Measurements from ENCODE around the gene C19orf38. TPM values are rescaled to one million over a fixed set of nuclear protein-coding genes. Genes with fewer than 3 reads are reported as not detected.
"Not testable (repeated sequence)": the region's sequence is repeated elsewhere in the genome, so short reads cannot be mapped to it uniquely, and the experiment has no call there.

C19orf38 gene
- total RNA-seq, 1 donor from 2014 or later: 0.44 TPM

- Mint-ChIP-seq H3K27ac (ENCODE audit: unreplicated experiment) (no peak overlapping the region), H3K4me3 (ENCODE audit: unreplicated experiment) (peak overlapping the region; percentile 65), H3K9me3 (ENCODE audit: unreplicated experiment) (peaks cover 13% of the 10 kb centered on the region), H3K36me3 (ENCODE audit: unreplicated experiment) (no peaks in the 10 kb centered on the region), H3K27me3 (ENCODE audit: unreplicated experiment) (peaks cover 12% of the 10 kb centered on the region), H3K4me1 (ENCODE audit: low read depth, unreplicated experiment) (peaks cover 19% of the 10 kb centered on the region)
- TF ChIP-seq CTCF (IDR thresholded peaks at IDR 0.05; ENCODE audit: partially characterized antibody, unreplicated experiment): no peak
- DNase-seq: no peak
Observed at GRCh38 chr19:10874024-10874423, 25.8 kb downstream of the C19orf38 start.

GRCh38 chr19:10876459-10877240 lies 28.4 kb downstream of the C19orf38 start:
- Mint-ChIP-seq H3K4me3 (ENCODE audit: unreplicated experiment) (no peak overlapping the region), H3K4me1 (ENCODE audit: low read depth, unreplicated experiment) (peaks cover 39% of the 10 kb centered on the region), H3K9me3 (ENCODE audit: unreplicated experiment) (peaks cover 17% of the 10 kb centered on the region), H3K27me3 (ENCODE audit: unreplicated experiment) (peaks cover 7% of the 10 kb centered on the region), H3K36me3 (ENCODE audit: unreplicated experiment) (no peaks in the 10 kb centered on the region), H3K27ac (ENCODE audit: unreplicated experiment) (peak overlapping the region; percentile 55)
- no peak for DNase-seq
- no peak for TF ChIP-seq CTCF (IDR thresholded peaks at IDR 0.05; ENCODE audit: partially characterized antibody, unreplicated experiment)

GRCh38 chr19:10877608-10878007 lies 29.4 kb downstream of the C19orf38 start:
- H3K27me3 Mint-ChIP-seq (ENCODE audit: unreplicated experiment); DNase-seq; H3K4me3 Mint-ChIP-seq (ENCODE audit: unreplicated experiment); H3K36me3 Mint-ChIP-seq (ENCODE audit: unreplicated experiment): not testable (repeated sequence)
- peak overlapping the region; percentile 76 for H3K27ac Mint-ChIP-seq (ENCODE audit: unreplicated experiment)
- H3K9me3 Mint-ChIP-seq (ENCODE audit: unreplicated experiment): peaks cover 18% of the 10 kb centered on the region
- peaks cover 45% of the 10 kb centered on the region for H3K4me1 Mint-ChIP-seq (ENCODE audit: low read depth, unreplicated experiment)

- Mint-ChIP-seq H3K4me1 (ENCODE audit: low read depth, unreplicated experiment) (peaks cover 42% of the 10 kb centered on the region), H3K27me3 (ENCODE audit: unreplicated experiment) (peaks cover 2% of the 10 kb centered on the region), H3K36me3 (ENCODE audit: unreplicated experiment) (no peaks in the 10 kb centered on the region), H3K27ac (ENCODE audit: unreplicated experiment) (peak overlapping the region; percentile 76), H3K4me3 (ENCODE audit: unreplicated experiment) (no peak overlapping the region), H3K9me3 (ENCODE audit: unreplicated experiment) (peaks cover 13% of the 10 kb centered on the region)
- TF ChIP-seq CTCF (IDR thresholded peaks at IDR 0.05; ENCODE audit: partially characterized antibody, unreplicated experiment): no peak
- DNase-seq: no peak
Observed at GRCh38 chr19:10878253-10878652, 30.0 kb downstream of the C19orf38 start.

GRCh38 chr19:10881403-10882107 lies 33.3 kb downstream of the C19orf38 start:
- peak overlapping the region; percentile 84 for H3K4me3 Mint-ChIP-seq (ENCODE audit: unreplicated experiment)
- peaks cover 38% of the 10 kb centered on the region for H3K4me1 Mint-ChIP-seq (ENCODE audit: low read depth, unreplicated experiment)
- H3K36me3 Mint-ChIP-seq (ENCODE audit: unreplicated experiment): no peaks in the 10 kb centered on the region

More at GRCh38 chr19:10881403-10882107, 33.3 kb downstream of the C19orf38 start:
- DNase-seq: peak; percentile 92
- H3K27me3 Mint-ChIP-seq (ENCODE audit: unreplicated experiment): peaks cover 2% of the 10 kb centered on the region
- peaks cover 10% of the 10 kb centered on the region for H3K9me3 Mint-ChIP-seq (ENCODE audit: unreplicated experiment)
- peak overlapping the region; percentile 94 for H3K27ac Mint-ChIP-seq (ENCODE audit: unreplicated experiment)
- TF ChIP-seq CTCF (IDR thresholded peaks at IDR 0.05; ENCODE audit: partially characterized antibody, unreplicated experiment): no peak

Data from glutamatergic neuron (in vitro differentiated cells).